NCI-H460 (cell line): Measurements from ENCODE around the gene SLC25A30. TPM values are rescaled to one million over a fixed set of nuclear protein-coding genes. Genes with fewer than 3 reads are reported as not detected.
A peak's percentile ranks its signal among the peaks of the same experiment; 100 is the strongest.
"Not testable (repeated sequence)": the region's sequence is repeated elsewhere in the genome, so short reads cannot be mapped to it uniquely, and the experiment has no call there.

ENCODE experiments used
- DNase-seq: peaks from one replicate; pipeline ENCODE4 v3.0.0-alpha.2; 2016; ENCODE audit warnings: low read depth; ENCODE audit errors: extremely low read depth
- total RNA-seq: library from RNA; depleted of rRNA; stranded (reverse); fragments of >200 nt; shearing (Covaris generic); gene quantifications from 2 replicates; pipeline ENCODE4 v1.2.3, GENCODE V29; 2014

SLC25A30 gene
- total RNA-seq, 1 experiment from 2014 or later: 11.6 TPM

DNA sequence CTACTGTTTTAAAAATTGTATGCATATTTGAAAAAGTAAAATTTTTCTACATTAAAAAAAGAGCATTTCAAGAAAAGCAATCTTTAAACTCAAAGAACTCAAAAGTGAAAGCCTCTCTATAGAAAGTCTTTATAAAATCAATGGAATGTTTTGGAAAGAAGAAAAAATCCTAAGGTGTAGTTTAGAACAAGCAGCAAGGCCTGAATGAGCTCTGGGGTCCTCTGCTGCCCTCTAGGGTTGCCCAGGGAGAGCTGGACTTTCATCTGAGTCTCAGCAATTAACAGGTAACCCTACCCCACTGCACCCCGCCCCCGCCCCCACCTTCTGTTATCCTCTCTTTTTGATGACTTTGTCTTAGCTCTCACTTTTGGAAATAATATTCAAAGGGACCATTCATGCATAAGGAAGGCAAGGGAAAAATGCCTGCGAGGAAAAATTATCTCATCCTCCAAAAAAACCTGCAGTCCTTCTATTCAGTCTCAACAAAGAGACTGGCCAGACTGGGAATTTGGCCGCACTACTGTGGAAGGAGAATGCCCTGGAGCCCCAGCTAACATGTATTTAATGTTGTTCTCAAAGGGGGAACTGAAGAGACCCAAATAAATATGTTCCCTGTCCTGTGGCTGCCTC is 24.1 kb downstream of the SLC25A30 start:
- peak; percentile 26 for DNase-seq

DNA sequence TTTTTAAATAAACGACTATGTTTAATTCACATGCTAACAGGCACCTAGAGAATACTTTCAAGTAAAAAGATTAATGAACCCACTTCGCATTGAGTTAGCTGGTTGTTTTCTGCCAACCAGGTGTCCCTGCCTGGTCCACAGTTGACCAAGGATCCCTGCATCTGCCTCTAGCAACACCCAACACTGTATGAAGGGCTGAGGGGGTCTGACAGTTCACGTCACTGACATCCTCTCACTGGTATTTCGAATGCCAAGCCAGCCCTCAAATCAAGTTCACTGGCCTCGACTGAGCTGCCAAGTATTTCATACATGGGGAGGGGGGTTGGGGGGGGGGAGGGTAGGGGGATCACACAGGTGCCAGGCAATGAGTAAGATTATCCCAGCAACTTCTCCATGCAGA is 25.4 kb downstream of the SLC25A30 start:
- no peak for DNase-seq

- no peak for DNase-seq
These were observed 26.2 kb downstream of the SLC25A30 start for GRCh38 chr13:45391926-45392325.

- DNase-seq: not testable (repeated sequence)
These were observed 27.0 kb downstream of the SLC25A30 start for GRCh38 chr13:45391128-45391527.

- DNase-seq: not testable (repeated sequence)
These were observed 27.8 kb downstream of the SLC25A30 start for GRCh38 chr13:45390348-45390747.

GRCh38 chr13:45388664-45389063 is 29.5 kb downstream of the SLC25A30 start:
- DNase-seq: no peak

DNA sequence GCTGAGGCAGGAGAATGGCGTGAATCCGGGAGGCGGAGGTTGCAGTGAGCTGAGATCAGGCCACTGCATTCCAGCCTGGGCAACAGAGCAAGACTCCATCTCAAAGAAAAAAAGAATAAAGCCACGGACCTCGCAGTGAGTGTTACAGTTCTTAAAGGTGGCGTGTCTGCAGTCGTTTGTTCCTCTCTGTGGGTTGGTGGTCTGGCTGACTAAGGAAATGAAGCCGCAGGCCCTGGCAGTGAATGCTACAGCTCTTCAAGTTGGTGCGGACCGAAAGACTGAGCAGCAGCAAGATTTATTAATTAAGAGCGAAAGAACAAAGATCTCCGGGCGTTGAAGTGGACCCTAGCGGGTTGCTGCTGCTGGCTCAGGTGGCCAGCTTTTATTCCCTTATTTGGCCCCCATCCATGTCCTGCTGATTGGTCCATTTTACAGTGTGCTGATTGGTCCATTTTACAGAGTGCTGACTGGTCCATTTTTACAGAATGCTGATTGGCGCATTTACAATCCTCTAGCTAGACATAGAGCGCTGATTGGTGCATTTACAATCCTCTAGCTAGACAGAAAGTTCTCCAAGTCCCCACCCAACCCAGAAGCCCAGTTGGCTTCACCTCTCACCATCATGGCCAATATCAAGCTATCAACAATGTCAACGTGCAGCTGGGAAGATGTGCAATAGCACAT is 31.1 kb downstream of the SLC25A30 start:
- not testable (repeated sequence) for DNase-seq

DNA sequence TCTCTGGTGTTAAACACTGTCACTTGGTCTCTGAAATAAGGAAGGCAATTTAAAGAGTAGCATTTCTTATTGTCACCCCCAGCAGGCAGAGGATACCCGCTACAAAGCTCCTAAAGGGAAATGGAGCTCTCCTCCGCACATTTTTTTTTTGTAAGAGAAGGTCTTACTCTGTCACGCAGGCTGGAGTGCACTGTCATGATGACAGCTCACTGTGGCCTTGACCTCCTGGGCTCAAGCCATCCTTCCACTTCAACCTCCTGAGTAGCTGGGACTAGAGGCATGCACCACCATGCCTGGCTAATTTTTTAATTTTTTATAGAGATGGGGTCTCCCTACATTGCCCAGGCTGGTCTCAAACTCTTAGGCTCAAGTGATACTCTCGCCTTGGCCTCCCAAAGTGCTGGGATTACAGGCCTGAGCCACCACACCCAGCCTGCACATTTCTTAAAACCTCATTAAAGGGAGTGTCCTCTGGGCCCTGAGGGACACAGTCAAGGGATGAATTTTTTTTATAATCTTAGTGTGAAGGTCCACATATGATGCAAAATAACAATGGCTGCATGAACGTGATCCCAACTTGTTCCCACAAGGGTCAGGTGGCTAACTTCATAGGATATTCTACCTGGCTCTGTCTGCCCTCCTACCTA is 32.1 kb downstream of the SLC25A30 start:
- no peak for DNase-seq

- DNase-seq: no peak
These were observed 32.9 kb downstream of the SLC25A30 start for GRCh38 chr13:45385320-45385719.

DNA sequence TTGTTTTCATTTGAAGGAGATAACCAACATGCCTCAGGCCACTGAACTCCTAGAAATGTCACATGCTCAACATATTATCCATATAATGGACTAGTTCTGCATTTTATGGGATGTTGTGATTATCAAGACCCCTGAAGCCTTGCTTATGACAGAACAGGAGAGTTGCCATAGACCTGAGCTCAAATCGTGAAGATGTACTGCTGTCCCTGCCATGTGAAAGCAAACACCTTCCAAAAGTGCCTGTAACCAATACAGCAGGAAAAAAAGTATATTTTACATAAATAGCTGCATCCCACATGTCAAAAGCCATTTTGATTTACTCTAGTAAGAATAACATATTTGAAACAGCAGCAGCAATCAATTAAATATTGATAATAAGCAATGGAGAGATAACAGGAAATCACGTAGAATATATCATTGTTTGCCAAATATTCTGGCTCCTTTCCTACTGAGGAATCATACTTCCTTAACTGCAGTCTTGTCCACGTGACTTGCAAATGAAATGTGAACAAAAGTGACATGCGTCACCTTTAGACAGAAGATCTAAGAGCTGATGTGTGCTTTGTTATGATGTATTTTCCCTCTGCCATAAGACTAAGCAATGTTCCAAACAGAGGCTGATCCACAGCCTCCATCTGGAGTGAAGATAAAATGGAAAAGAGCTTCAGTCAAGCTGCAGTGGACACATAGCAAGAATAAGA is 33.5 kb downstream of the SLC25A30 start:
- DNase-seq: no peak

GRCh38 chr13:45382739-45383138 is 35.4 kb downstream of the SLC25A30 start:
- not testable (repeated sequence) for DNase-seq

DNA sequence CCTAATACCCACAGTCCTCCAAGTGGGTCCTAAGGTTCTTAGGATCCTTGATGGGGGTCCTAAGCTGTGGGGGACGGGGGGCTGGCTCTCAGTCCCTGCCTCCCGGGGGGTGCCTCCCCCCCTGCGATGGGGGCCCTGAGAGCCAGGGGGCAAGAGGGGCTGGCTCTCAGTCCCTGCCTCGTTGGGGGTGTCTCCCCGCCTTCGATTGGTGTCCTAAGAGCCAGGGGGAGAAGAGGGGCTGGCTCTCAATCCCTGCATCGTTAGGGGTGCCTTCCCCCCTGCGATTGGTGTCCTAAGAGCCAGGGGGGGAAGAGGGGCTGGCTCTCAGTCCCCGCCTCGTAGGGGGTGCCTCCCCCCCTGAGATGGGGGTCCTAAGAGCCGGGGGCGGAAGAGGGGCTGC is 37.0 kb downstream of the SLC25A30 start:
- DNase-seq: no peak

- not testable (repeated sequence) for DNase-seq
These were observed 37.5 kb downstream of the SLC25A30 start for GRCh38 chr13:45380708-45381107.

- not testable (repeated sequence) for DNase-seq
These were observed 38.7 kb downstream of the SLC25A30 start for GRCh38 chr13:45379516-45379915.

DNA sequence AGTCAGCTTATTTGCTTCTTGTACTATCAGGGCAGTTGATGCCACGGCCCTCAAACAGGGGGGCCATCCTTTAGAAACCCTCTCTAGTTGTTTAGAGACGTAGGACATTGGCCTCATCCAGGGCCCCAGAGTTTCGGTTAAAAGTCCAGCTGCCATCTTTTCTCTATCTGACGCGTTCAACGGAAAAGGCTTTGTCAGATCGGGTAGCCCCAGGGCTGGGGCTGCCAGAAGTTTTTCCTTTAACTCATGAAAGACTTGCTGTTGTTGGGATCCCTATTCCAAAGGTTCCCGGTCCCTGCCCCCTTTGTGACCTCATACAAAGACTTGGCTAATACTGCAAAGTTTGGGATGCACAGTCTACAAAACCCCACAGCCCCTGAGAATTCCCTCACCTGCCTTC is 39.4 kb downstream of the SLC25A30 start:
- not testable (repeated sequence) for DNase-seq

- DNase-seq: not testable (repeated sequence)
These were observed 40.9 kb downstream of the SLC25A30 start for GRCh38 chr13:45377314-45377713.

GRCh38 chr13:45376651-45377050 is 41.5 kb downstream of the SLC25A30 start:
- not testable (repeated sequence) for DNase-seq

DNA sequence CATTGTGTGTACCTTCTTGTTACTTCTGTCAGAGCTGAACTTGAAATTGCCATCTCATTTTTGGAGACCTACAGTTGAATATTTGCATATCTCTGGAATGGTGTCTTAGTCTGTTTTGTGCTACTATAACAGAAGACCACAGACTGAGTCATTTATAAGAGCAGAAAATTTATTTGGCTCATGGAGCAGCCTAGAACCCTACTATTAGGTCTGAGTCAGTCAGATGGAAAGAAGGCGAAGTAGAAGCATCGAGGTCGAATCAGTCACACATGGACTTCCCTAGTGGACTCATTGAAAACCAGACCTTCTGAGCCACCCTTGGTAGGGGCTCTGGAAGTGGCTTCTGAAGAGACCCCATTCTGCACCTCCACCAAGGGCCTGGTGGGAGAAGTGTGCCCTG is 43.3 kb downstream of the SLC25A30 start:
- no peak for DNase-seq

DNA sequence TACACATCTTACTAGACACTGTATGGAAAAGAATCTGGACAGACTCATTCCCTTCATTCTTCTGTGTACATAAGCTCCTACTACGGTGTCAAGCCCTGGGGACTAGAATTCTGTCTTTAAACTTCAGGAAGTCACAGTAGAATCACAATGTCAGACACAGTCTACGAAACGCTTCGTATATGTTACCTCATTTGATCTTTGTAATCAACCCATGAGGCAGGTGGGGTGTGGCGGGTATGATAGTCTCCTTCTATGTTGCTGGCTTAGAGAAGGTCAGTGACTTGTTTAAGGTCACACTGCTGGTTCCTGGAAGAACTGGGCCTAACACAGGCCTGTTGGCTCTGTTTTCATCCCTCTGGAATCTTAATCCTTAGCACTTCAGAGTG is 45.0 kb downstream of the SLC25A30 start:
- no peak for DNase-seq

GRCh38 chr13:45372189-45373161 is 45.7 kb downstream of the SLC25A30 start:
- DNase-seq: no peak
